Activated T-helper 9 cell treated with anti-CD3 and anti-CD28 coated beads, Interleukin-2, amount 50 U/mL, for 16 hours (primary cell): ENCODE measurements around the gene PSMF1.
A peak's percentile ranks its signal among the peaks of the same experiment; 100 is the strongest.

Experiments used
- DNase-seq: peaks from one replicate; pipeline ENCODE4 v3.0.0-alpha.2; 2020; ENCODE audit warnings: low read depth

PSMF1 gene, protein sequence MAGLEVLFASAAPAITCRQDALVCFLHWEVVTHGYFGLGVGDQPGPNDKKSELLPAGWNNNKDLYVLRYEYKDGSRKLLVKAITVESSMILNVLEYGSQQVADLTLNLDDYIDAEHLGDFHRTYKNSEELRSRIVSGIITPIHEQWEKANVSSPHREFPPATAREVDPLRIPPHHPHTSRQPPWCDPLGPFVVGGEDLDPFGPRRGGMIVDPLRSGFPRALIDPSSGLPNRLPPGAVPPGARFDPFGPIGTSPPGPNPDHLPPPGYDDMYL

DNA sequence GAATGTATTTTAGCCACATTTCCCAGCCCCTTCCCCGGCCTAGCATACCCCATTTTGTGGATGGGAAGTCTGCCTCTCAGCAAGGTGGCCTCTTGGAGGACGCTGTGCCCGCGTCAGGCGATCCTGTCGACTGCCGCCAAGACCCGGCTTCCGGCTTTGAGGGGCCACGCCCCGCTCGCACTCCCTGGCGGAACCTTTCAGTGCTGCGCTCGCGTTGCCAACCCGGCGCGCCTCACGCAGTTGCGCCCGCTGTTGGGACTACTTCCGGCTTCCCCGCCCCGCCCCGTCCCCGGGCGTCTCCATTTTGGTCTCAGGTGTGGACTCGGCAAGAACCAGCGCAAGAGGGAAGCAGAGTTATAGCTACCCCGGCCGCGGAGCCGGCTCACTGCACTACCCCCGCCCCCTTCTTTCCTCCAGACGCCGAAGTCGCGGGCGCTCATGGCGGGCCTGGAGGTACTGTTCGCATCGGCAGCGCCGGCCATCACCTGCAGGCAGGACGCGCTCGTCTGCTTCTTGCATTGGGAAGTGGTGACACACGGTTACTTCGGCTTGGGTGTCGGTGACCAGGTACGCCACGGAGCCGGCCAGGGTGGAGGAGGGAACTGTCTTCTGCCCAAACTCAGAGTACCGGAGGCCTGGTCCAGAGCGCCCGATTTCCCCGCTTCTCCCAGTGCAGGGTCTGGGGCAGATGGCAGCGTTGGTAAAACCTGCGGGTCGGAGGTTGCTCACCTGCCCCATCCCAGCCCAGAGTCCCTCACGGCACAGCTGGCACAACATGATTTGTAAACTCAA lies at the start of gene PSMF1:
PSMF1 (plus strand) TSS at position 267 of the 792 bp plus-strand sequence; CDS start at position 439, 172 bp downstream.
- DNase-seq: peak; percentile 95

DNA sequence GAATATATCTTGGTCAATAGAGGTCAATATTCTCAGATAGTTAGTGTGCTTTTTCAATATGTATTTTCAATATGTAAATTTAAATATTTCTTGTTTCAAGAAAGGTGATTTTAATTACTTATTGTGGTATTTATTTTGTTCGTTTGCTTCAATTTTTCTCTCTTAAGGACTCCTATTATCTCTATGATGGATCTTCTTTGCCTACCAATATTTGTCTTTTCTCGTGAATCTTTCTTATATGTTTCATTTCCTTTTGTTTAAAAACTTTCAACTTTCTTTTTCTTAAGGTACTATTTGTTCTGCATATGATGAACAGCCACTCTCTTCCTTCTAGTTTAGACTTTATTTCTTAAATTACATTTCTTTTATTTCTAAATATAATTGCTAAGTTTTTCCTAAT lies 46.1 kb upstream of the PSMF1 start:
- DNase-seq: no peak

DNA sequence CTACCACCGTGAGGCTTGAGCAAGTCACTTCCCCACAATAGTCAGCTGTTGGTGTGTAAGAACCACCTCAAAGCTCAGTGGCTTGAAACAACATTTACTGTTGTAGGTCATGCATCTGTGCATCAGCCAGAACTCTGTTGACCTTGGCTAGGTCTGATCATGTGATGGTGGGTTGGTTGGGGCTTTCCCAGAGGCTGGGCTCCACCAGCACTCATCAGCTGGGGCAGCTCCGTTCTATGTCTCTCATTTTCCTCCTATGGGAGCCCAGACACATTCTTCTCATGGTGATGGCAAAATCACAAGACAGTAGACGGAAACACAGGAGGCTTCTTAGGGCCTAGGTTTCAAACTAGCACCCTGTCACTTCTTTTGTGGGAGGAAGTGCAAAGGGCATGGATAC lies 42.8 kb upstream of the PSMF1 start:
- DNase-seq: no peak

DNA sequence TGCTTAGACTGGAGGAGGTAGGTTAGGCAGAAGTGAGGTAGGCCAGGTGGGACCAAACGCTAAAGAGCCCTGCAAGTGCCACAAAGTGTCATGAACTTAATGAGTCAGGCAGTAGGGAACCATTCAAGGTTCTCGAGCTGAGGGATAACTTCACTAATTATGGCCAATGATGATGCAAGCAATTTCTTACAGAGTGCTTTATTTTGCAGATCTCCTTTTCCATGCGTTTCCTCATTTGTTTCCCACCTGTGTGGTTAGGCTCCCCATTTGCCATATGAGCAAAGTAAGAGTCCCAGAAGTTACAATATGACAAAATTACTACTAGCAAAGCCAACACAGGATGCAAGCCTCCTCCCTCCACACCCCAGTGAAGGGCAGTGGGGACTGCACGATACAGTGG lies 36.5 kb upstream of the PSMF1 start:
- DNase-seq: no peak

DNA sequence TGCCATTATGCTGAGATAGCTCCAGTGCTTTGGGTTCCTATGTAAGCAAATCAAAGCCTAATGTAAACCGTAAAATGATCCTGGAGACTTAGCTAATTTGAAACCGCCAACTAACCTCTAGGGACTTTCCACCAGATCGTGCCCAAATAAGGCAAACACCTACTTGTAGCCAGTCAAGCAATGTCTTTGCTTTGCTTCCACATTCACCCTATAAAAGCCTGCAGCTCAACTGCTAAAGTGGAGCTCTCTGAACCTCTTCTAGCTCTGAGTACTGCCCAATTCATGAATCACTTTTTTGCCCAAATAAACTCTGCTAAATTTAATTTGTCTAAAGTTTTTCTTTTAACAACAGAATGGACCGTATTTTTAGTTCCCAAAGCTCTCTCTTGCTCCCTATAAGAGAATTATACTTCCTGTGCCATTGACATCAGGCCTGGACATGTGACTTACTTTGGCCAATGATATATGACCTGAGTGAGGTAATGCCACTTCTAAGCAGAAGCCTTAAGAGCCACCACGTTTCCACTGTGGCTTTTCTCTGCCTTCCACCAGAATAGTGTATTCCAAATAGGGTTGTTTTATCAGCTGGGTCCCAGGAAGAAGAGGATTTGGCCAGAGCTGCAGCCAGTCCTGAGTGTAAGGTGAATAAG lies 34.8 kb upstream of the PSMF1 start:
- no peak for DNase-seq

DNA sequence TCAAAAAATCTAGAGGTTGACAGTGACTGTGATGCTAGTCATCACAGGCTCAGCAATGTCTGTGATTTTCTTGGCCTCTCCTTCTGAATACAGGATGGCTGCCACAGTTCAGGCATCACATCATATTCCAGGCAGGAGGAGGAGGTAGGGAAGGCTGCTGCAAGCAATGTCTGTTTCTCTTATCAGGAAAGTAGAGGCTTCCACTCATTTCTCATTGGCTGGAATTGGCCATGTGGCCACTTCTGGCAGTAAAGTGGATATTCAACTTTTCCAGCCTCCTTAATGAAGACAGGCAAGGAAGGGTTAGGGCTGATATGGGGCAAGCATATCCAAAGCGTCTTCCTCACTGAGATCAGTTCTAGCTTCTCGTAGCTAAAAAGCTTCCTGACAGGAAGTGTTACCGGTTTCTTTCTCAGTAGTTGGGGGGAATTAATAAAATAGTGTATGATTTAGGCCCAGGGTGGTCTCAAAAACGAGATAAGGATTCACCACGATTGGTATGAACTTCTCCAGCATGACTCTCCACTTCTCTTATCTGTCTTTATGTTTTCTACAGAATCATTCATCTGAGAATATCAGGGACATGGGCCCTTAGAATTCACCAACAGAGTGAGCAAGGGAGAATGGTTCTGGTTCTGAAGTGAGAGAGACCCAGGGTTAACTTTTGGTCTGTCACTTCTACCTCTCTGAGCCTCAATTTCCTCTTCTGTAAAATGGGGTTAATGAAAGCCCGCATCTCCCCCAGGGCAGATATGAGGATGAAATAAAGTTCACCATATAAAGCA lies 32.7 kb upstream of the PSMF1 start:
- no peak for DNase-seq

DNA sequence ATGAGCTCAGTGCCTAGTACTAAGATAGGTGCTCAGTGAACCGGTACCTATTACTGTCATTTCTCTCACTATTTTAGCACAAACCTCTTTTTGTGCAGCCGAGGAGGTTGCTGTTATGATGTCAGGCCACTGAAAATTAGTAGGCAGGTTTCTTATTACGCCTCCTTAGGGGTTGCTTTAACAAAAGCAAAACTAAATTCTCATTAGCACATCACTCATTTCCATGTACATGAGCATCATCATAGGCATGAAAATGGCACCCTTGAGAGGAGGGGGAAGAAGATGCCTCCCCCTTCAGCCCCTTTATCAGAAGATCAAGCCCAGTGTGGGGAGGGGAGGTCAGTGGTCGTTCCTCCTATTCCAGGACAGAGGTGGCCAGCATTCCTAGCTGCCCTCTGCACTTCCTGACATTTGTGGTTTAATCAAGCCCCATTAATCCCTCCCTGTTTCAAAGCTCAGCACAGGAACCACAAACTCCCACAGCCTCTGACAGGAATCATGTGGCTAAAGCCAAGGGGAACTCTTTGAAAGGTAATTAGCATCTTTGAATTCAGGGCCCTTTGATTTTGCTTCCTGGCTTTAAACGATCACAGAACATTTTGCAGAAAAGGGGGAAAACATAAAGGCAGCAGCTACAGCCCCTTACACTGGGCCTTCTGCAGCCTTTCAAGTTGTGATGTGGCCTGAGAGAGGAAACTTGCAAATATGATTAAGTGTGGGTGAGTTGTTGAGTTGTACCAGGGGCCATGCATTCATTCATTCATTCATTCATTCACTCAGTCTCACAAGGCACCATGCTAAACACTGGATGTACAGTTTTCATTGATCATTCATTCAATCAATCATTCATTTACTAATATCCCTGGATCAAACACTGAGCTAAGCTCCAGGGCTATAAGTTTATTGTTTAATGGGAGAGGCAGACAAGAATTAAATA lies 31.9 kb upstream of the PSMF1 start:
- no peak for DNase-seq

DNA sequence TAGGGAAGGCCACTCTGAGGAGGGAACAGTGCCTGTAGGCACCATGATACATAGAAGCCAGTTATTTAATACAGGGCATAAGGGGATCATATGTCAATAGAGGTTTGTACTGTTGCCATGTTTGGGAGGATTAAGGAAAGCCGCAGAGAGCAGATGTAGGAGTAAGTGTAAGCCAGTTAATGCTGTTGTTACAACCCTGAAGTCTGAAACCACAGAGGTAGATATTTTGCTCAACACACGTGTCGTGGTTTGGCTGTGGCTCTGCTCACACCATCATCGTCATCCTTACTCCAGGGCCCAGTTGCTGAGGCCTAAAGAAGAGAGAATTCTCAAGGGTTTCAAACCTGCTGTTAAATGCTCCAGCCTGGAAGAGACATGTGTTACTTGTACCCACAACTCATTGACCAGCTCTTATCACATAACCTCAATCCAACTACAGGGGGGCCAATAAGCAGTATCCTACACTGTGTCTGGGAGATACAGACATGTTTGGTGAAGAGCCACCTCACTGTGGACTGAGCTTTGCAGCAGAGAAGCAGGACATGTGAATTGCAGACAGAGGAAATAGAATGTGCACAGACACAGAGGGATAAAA lies 31.0 kb upstream of the PSMF1 start:
- no peak for DNase-seq

DNA sequence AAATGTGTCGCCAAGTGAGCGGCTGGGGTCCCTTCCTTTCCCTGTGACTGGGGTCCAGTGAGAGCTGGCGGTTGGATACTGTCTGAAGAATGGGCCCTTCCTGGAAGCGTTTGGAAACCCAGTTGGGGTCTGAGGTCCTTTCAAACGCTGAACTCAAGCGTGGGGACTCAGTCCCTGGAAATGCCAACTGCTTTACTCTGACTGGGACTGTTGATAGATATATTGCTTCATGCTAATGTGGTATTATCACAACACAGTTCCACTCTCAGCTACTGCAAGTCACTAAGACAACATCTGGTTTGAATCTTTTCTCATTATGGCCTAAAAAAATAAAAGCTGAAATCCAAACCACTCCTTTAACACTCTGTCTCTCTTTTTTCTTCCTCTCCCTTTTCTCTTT lies 23.7 kb upstream of the PSMF1 start:
- DNase-seq: no peak

DNA sequence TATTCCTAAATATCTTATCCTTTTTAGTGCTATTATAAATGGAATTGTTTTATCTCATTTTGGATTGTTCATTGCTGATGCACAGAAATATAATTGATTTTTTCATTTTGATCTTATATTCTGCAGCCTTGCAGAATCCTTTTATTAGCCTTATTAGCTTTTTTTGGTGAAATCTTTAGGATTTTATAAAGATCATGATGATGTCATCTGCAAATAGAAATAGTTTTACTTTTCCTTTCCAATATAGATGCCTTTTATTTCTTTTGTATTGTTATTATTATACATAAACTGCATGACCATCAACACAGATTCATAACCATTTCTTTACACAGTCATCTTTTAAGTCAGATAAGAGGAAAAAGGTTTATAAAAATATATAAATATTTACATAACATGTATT lies 16.9 kb upstream of the PSMF1 start:
- DNase-seq: no peak

DNA sequence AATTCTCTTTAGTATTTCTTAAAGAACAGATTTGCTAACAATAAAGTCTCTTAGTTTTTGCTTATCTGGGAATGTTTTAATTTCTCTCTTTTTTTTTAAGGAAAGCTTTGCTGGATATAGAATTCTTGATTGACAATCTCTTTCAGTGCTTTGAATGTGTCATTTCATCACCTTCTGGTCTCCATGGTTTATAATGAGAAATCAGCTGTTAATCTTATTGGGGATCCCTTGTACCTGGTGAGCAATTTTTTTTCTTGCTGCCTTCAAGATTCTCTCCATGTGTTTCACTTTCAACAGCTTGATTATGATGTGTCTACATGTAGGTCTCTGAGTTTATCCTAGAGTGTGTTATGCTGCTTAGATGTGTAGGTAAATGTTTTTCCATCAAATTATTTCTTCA lies 16.4 kb upstream of the PSMF1 start:
- DNase-seq: no peak

DNA sequence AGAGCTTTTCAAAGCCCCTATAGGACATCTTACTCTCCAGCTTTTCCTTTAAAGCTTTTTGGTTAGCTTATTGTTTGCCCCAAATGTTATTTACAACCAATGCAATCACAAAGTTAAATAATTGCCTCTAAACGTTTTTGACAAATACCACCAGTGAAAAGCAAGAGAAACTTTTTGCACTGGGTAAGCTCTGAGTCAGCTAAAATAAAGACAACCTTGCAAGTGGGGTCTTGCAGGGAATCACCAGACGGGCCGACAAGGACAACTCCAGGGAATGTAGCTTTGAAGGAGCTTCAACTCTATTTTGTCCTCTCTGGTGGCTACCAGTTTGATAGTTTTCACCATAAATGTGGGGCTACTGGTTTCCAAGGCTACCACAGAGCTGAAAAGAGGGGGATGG lies 14.7 kb upstream of the PSMF1 start:
- no peak for DNase-seq

DNA sequence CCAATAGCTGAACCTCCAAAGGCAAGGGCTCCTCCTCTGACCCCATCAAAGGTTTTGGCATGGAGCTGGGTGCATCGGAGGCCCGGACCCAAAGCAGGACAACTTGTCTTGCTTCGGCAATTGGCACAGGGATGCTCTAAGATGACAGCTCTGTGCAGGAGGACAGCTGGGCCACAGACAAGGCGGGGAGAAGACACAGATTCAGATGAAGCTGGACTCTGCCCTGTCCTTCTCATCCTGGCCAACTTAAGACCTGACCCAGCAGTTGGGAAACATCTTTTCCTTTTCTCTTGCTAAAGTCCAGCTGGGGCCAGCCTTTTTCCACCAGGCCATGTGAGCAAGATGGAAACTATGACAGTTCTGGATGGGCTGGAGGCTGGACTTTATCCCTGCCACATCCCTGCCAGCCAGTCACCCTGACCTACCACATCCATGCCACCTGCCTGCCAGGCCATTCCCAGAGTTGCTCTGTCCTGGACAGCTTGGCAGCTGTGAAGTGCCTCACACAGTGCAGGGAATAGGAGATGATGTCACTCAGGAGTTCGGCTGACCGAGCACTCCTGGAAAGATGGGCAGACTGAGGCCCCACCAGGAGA lies 12.7 kb upstream of the PSMF1 start:
- DNase-seq: no peak

DNA sequence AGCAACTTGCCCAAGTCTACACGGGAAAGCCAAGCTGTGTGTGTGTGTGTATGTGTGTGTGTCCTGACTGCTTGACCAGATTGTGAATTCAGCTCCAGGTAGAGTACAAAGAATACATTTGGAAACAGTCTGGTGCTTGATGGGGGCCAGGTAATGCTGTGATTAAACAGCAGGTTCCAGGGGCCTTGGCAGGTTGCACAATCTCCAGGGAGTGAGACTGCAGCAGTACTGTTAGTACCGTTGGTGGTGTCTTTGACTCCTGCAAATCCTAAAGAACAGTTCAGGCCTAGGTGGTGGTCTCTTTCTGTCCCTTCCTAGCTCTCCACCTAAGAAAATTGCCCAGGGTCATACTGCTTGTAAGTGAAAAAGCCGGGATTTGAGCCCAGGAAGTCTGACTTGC lies 11.2 kb upstream of the PSMF1 start:
- DNase-seq: no peak

DNA sequence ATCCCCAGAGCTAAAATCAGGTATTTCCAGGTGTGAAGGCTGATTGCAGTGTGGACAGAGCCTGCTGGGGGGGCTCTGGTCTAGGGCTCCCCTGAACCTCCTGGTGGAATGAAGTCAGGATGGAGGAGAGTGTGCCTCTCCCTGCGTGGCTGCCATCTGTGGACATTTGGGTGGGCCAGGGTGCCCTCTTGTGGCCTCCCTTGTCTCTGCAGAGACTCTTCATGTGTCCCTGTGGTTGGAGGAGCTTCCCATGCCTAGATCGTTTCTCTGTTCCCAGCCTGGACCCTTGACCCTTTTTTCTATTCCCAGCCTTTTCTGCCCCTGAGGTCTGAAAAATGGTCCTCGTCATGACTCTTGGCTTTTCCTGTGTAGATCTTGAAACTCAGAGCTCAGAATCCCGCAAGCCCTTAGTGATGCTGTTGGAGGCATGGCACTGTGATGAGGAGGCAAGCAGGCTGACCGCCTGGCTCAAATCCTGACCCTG lies 9.9 kb upstream of the PSMF1 start:
- DNase-seq: peak; percentile 15

DNA sequence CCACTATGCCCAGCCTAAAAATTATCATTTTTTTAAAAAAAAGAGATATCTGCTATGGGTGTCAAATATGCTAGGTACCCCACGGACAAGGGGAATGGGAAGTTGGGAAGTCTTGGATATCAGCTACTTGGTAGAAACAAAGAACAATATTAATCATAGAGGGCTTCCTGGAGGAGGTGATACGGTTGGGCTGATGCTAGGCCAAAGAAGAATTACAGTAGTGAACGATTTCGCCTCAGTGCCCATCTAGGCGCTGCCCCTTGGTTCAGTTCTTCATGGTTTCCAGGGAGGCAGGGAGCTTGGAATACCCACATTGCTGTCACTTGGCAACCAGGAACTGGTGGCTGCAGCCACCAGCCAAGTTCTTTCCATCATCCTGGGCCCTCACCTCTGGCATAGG lies 5.5 kb upstream of the PSMF1 start:
- DNase-seq: no peak

DNA sequence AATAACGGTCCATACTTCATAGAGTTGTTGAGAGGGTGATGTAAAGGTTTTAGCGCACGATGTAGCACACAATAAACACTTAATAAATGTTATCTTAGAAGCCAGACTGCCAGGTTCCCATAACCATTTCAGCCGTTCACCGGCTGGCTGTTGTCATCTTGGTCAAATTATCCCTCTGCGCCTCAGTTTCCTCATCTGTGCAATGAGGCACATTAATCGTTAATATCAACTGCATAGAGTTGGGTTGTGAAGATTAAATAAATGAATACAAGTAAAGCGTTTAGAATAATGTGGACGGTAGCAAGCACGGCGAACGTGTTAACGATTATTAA lies 432 bp upstream of the PSMF1 start:
- DNase-seq: no peak

DNA sequence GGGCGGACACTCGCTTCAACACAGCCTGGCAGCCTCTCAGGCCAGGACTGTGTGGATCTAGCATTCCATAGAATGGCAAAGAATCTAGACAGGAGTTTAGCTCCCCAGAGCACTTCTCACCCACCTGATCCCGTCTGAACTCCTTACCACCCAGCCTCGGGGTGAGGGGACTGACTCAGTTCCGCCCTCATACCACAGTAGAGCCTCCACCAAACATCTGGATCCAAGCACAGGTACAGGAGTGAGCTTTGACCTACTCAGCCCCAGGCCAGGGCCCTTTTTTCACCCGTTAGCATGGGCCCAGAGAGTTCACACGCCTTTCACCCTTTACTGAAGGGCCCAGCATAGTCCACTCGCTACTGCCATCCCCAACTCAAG lies 715 bp downstream of the PSMF1 start:
- no peak for DNase-seq

DNA sequence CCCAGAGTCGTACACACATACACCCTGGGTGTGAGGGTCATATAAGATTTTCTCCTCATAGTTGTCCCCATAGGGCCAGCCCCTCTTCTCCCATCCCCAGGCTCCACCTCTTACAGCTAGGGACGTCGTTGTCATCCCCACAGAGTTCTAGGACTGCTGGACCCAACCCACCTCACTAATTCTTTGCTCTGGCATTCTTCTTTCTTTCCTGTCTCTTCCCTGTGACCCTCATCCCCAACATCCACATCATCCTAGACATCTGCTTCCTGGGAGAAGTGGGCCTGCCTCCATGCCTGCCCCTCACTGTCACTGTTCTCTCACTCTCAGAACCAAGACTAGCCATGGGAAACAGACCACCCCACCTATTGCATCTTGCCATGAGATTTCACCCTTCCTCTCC lies 1.1 kb downstream of the PSMF1 start:
- DNase-seq: no peak

DNA sequence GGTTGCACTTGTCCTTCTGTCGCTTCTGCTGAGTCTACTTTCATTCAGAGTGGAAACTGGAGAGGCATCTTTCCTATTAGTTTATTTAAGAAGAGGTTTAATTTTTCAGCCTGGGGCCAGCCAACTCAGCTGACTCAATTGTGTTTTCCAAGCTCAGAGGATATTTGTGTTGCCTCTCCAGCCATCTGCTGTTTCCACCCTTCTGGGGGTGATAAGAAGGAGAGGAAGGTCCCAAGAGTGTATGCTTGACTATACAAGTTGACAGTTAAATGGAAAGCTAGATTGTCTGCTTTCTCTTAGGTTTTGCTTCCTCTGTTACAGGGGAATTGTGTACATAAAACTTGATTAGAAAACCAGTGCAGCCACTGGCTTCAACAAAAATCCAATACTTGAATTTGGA lies 3.0 kb downstream of the PSMF1 start:
- no peak for DNase-seq
